Neural progenitor cell (in vitro differentiated cells): Measurements from ENCODE around the gene TMUB1. TPM values are rescaled to one million over a fixed set of nuclear protein-coding genes. Genes with fewer than 3 reads are reported as not detected.

Source experiments
- DNase-seq: peaks from one replicate; pipeline ENCODE4 v3.0.0-alpha.2; 2016; ENCODE audit warnings: low spot score
- H2AFZ ChIP-seq: fragments of 200-600 bp; sonication (generic); replicated peaks from 2 replicates; pipeline ENCODE4 v1.6.1; 2016; ENCODE audit warnings: antibody characterized with exemption
- H3F3A ChIP-seq: fragments of 200-600 bp; sonication (generic); 2 replicates; pipeline ENCODE4 v1.6.1; 2016; ENCODE audit warnings: antibody characterized with exemption, low read depth
- H3K27ac ChIP-seq: fragments of 200-600 bp; sonication (generic); 2 replicates; pipeline ENCODE4 v1.5.1; 2016; ENCODE audit warnings: mild to moderate bottlenecking
- H3K27me3 ChIP-seq: fragments of 200-600 bp; sonication (generic); 2 replicates; pipeline ENCODE4 v1.6.1; 2016; ENCODE audit warnings: mild to moderate bottlenecking, moderate library complexity
- H3K36me3 ChIP-seq: fragments of 200-600 bp; sonication (generic); 2 replicates; pipeline ENCODE4 v1.5.1; 2016
- H3K4me1 ChIP-seq: fragments of 200-600 bp; sonication (generic); 2 replicates; pipeline ENCODE4 v1.6.1; 2016; ENCODE audit warnings: mixed run types
- H3K4me2 ChIP-seq: fragments of 200-600 bp; sonication (generic); 2 replicates; pipeline ENCODE4 v1.6.1; 2016
- H3K4me3 ChIP-seq: fragments of 200-600 bp; sonication (generic); 2 replicates; pipeline ENCODE4 v1.5.1; 2016
- H3K79me2 ChIP-seq: fragments of 200-600 bp; sonication (generic); 2 replicates; pipeline ENCODE4 v1.6.1; 2016; ENCODE audit warnings: low read depth
- H3K9ac ChIP-seq: fragments of 200-600 bp; sonication (generic); 2 replicates; pipeline ENCODE4 v1.6.1; 2016
- H3K9me3 ChIP-seq: fragments of 200-600 bp; sonication (generic); 2 replicates; pipeline ENCODE4 v1.5.1; 2016; ENCODE audit warnings: low read depth
- H4K20me1 ChIP-seq: fragments of 200-600 bp; sonication (generic); 2 replicates; pipeline ENCODE4 v1.6.1; 2016; ENCODE audit warnings: low read depth
- H3K27ac Mint-ChIP-seq: 3 replicates; pipeline ENCODE4 v1.8.0; 2021; ENCODE audit warnings: mixed read lengths
- H3K27me3 Mint-ChIP-seq: 2 replicates; pipeline ENCODE4 v1.8.0; 2022; ENCODE audit warnings: low read depth, mild to moderate bottlenecking, inconsistent platforms, moderate library complexity, mixed read lengths; ENCODE audit not compliant: insufficient read depth
- H3K36me3 Mint-ChIP-seq: 3 replicates; pipeline ENCODE4 v1.8.0; 2021; ENCODE audit warnings: mixed read lengths
- H3K4me1 Mint-ChIP-seq: 3 replicates; pipeline ENCODE4 v1.8.0; 2021; ENCODE audit warnings: mixed read lengths
- H3K4me3 Mint-ChIP-seq: 3 replicates; pipeline ENCODE4 v1.8.0; 2021; ENCODE audit warnings: mild to moderate bottlenecking, moderate library complexity, mixed read lengths
- H3K9me3 Mint-ChIP-seq: 3 replicates; pipeline ENCODE4 v1.8.0; 2020; ENCODE audit warnings: mixed read lengths
- EZH2 ChIP-seq: fragments of 200-600 bp; sonication (generic); IDR thresholded peaks from 2 replicates; pipeline ENCODE4 v1.6.1; 2017; ENCODE audit warnings: antibody characterized with exemption, mild to moderate bottlenecking, moderate library complexity
- EZH2phosphoT487 ChIP-seq: fragments of 200-600 bp; sonication (generic); IDR thresholded peaks from 2 replicates; pipeline ENCODE4 v1.6.1; 2017; ENCODE audit warnings: antibody characterized with exemption
- total RNA-seq: library from RNA; depleted of rRNA; stranded (reverse); fragments of >200 nt; gene quantifications from 2 replicates; pipeline ENCODE4 v1.2.3, GENCODE V29; 2015; ENCODE audit warnings: low replicate concordance
- TF ChIP-seq, protein P1 (sequence below): fragments of 200-600 bp; sonication (generic); IDR thresholded peaks from 2 replicates; pipeline ENCODE4 v1.5.1; 2017; ENCODE audit warnings: antibody characterized with exemption, mild to moderate bottlenecking

TMUB1 gene
- total RNA-seq, 1 donor from 2014 or later: 6.0 TPM

DNA sequence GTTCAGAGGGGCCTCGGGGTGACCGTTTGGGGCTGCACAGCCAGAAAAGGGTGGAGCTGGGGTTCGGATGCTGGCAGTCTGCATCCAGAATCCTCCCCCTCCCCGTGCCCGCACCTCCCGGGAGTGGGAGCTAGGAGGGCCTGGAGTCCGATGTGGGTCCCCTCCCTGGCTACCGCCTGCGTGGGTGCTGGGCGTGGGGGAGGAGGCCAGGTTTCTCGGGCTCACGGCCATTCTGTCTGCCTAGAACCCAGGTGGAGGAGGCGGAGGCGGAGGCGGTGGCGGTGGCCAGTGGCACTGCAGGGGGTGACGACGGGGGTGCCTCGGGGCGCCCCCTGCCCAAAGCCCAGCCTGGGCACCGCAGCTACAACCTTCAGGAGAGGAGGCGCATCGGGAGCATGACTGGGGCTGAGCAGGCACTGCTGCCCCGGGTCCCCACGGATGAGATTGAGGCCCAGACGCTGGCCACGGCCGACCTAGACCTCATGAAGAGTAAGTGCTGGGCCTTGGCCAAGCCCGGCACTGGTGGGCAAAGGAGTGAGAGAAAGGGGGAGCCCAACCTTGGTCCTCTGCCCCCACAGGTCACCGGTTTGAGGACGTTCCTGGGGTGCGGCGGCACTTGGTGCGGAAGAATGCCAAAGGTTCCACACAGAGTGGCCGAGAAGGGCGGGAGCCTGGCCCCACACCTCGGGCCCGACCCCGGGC is 16.9 kb downstream of the TMUB1 start:
- H3K27ac Mint-ChIP-seq: no peak overlapping the region
- H3K27me3 Mint-ChIP-seq: peaks cover 5% of the 10 kb centered on the region
- Histone ChIP-seq H3K9ac (no peak overlapping the region), H3K4me1 (peaks cover 15% of the 10 kb centered on the region), H3F3A (peaks cover 19% of the 10 kb centered on the region), H3K4me3 (no peak overlapping the region), H3K27ac (no peak overlapping the region), H3K9me3 (no peaks in the 10 kb centered on the region), H2AFZ (no peak overlapping the region), H3K79me2 (no peaks in the 10 kb centered on the region), H3K4me2 (no peak overlapping the region), H4K20me1 (peaks cover 39% of the 10 kb centered on the region), H3K27me3 (peaks cover 12% of the 10 kb centered on the region), H3K36me3 (no peaks in the 10 kb centered on the region)
- no peak overlapping the region for H3K4me3 Mint-ChIP-seq
- H3K4me1 Mint-ChIP-seq: peaks cover 10% of the 10 kb centered on the region
- TF ChIP-seq, protein P1, sequence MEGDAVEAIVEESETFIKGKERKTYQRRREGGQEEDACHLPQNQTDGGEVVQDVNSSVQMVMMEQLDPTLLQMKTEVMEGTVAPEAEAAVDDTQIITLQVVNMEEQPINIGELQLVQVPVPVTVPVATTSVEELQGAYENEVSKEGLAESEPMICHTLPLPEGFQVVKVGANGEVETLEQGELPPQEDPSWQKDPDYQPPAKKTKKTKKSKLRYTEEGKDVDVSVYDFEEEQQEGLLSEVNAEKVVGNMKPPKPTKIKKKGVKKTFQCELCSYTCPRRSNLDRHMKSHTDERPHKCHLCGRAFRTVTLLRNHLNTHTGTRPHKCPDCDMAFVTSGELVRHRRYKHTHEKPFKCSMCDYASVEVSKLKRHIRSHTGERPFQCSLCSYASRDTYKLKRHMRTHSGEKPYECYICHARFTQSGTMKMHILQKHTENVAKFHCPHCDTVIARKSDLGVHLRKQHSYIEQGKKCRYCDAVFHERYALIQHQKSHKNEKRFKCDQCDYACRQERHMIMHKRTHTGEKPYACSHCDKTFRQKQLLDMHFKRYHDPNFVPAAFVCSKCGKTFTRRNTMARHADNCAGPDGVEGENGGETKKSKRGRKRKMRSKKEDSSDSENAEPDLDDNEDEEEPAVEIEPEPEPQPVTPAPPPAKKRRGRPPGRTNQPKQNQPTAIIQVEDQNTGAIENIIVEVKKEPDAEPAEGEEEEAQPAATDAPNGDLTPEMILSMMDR: no peak
- no peak for TF ChIP-seq EZH2
- no peak for TF ChIP-seq EZH2phosphoT487
- no peak for DNase-seq
- no peaks in the 10 kb centered on the region for H3K9me3 Mint-ChIP-seq
- H3K36me3 Mint-ChIP-seq: peaks cover 8% of the 10 kb centered on the region

DNA sequence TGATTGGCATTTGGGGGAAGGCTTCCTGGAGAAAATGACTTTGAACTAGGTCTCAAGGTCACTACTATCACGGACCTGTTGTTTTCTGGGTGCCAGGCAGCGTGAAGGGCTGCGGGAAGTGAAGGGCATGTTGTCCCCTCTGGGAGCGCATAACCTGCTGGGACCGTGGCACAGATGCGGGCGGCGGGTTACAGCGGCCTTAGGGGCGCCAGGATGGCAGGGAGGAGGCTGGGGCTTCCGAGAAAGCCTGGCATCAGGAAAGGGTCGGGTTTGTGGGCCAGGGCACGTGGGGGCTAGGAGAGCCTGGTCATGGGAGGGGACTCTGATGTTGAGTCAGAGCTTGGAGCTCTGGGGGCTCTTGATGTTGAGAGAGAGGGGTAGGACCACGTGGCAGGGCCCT is 17.8 kb downstream of the TMUB1 start:
- peaks cover 5% of the 10 kb centered on the region for H3K79me2 ChIP-seq
- no peak overlapping the region for H3K27ac ChIP-seq
- peak overlapping the region; percentile 57 for H3K4me3 Mint-ChIP-seq
- no peak for DNase-seq
- H3K27ac Mint-ChIP-seq: no peak overlapping the region
- H3K9ac ChIP-seq: no peak overlapping the region
- H3K27me3 Mint-ChIP-seq: peaks cover 8% of the 10 kb centered on the region
- peaks cover 48% of the 10 kb centered on the region for H4K20me1 ChIP-seq
- TF ChIP-seq EZH2phosphoT487 (no peak), EZH2 (no peak)
- TF ChIP-seq, protein P1: no peak
- H3K27me3 ChIP-seq: peaks cover 19% of the 10 kb centered on the region
- H3F3A ChIP-seq: peaks cover 27% of the 10 kb centered on the region
- no peaks in the 10 kb centered on the region for H3K9me3 Mint-ChIP-seq
- peaks cover 24% of the 10 kb centered on the region for H3K4me1 ChIP-seq
- H3K4me2 ChIP-seq: no peak overlapping the region
- no peaks in the 10 kb centered on the region for H3K36me3 ChIP-seq
- H2AFZ ChIP-seq: no peak overlapping the region
- H3K4me1 Mint-ChIP-seq: peaks cover 17% of the 10 kb centered on the region
- H3K4me3 ChIP-seq: no peak overlapping the region
- H3K36me3 Mint-ChIP-seq: peaks cover 8% of the 10 kb centered on the region
- H3K9me3 ChIP-seq: no peaks in the 10 kb centered on the region

DNA sequence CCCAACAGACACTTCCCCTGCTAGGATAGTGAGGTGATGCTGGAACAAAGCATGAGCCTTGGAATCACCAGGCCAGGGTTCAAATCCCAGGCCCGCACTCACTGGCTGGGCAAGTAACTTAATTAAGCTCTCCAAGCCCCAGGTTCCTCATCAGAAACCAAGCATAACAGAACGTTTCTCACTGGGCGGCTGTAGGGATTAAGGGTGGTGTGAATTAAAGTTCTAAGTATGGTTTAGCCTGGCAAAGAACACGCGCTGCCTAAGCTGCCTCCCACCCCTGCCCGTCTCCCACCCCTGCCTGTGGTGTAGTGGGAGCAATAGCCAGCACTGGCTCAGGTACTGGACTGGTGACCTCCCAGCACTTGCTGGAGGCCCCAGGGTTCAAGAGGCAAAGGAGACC is 18.3 kb downstream of the TMUB1 start:
- no peak overlapping the region for H2AFZ ChIP-seq
- no peak for DNase-seq
- H3F3A ChIP-seq: peaks cover 33% of the 10 kb centered on the region
- no peak overlapping the region for H3K4me3 Mint-ChIP-seq
- peaks cover 51% of the 10 kb centered on the region for H4K20me1 ChIP-seq
- peaks cover 27% of the 10 kb centered on the region for H3K4me1 ChIP-seq
- H3K36me3 ChIP-seq: no peaks in the 10 kb centered on the region
- H3K4me2 ChIP-seq: no peak overlapping the region
- no peak overlapping the region for H3K9ac ChIP-seq
- H3K27ac ChIP-seq: no peak overlapping the region
- no peaks in the 10 kb centered on the region for H3K9me3 Mint-ChIP-seq
- peaks cover 19% of the 10 kb centered on the region for H3K27me3 ChIP-seq
- H3K4me3 ChIP-seq: no peak overlapping the region
- no peak for TF ChIP-seq EZH2
- TF ChIP-seq EZH2phosphoT487: no peak
- TF ChIP-seq, protein P1: no peak
- H3K27me3 Mint-ChIP-seq: peaks cover 9% of the 10 kb centered on the region
- H3K9me3 ChIP-seq: no peaks in the 10 kb centered on the region
- H3K79me2 ChIP-seq: peaks cover 7% of the 10 kb centered on the region
- peaks cover 8% of the 10 kb centered on the region for H3K36me3 Mint-ChIP-seq
- peaks cover 22% of the 10 kb centered on the region for H3K4me1 Mint-ChIP-seq
- H3K27ac Mint-ChIP-seq: no peak overlapping the region
